HUES48 (cell line): ENCODE measurements around the gene GLDN.

ENCODE experiments used
- H3K27ac ChIP-seq: one replicate; pipeline ENCODE4 v1.7.0; 2013; ENCODE audit warnings: low read depth, low read length, inconsistent platforms
- H3K27me3 ChIP-seq: 2 replicates; pipeline ENCODE4 v1.6.1; 2013; ENCODE audit warnings: mild to moderate bottlenecking, low read length; ENCODE audit not compliant: control insufficient read depth, insufficient read depth
- H3K36me3 ChIP-seq: 2 replicates; pipeline ENCODE4 v1.6.1; 2013; ENCODE audit warnings: low read length; ENCODE audit not compliant: control insufficient read depth, insufficient read depth
- H3K4me1 ChIP-seq: 2 replicates; pipeline ENCODE4 v1.6.1; 2013; ENCODE audit warnings: mild to moderate bottlenecking, low read length; ENCODE audit not compliant: control insufficient read depth, insufficient read depth
- H3K4me3 ChIP-seq: 2 replicates; pipeline ENCODE4 v1.5.1; 2013; ENCODE audit warnings: mild to moderate bottlenecking, low read depth, low read length
- H3K9ac ChIP-seq: 2 replicates; pipeline ENCODE4 v1.6.1; 2013; ENCODE audit warnings: mild to moderate bottlenecking, low read depth, low read length, moderate library complexity
- H3K9me3 ChIP-seq: 2 replicates; pipeline ENCODE4 v1.6.1; 2013; ENCODE audit warnings: low read length; ENCODE audit not compliant: control insufficient read depth, insufficient read depth

Gene GLDN

DNA sequence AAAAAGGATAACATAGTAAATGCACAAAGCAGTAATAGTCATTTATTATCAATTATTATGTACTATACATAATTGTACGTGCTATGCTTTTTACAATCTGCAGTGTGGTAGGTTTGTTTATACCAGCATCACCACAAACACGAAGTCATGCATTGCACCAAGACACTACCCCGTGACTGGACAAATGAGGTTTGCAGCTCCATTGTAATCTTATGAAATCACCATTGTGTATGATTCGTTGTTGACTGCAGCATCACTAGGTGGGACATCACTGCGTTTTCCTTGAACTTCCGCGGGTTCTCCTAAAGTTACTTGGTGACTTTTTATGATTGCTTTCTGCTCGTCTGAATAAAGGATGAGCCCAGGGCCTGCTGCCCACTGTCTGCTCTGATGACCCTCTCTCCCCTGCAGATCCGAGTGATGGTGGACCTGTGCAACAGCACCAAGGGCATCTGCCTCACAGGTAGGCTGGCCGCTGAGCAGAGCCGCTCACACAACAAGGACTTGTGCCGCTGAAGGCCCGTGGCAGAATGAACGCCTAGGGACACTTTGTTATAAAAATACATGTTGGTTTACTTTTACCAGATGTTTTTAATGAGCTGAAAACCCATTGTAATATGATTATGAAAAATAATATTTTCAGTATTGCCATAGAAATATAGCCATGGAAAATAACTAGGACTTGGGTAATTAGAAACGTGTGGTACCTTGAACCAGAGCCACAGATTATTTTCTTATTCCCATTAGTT lies 35.8 kb downstream of the GLDN start:
- Histone ChIP-seq H3K4me1 (no peaks in the 10 kb centered on the region), H3K36me3 (no peaks in the 10 kb centered on the region), H3K9ac (no peak overlapping the region), H3K27me3 (no peaks in the 10 kb centered on the region), H3K27ac (no peak overlapping the region), H3K4me3 (no peak overlapping the region), H3K9me3 (no peaks in the 10 kb centered on the region)

DNA sequence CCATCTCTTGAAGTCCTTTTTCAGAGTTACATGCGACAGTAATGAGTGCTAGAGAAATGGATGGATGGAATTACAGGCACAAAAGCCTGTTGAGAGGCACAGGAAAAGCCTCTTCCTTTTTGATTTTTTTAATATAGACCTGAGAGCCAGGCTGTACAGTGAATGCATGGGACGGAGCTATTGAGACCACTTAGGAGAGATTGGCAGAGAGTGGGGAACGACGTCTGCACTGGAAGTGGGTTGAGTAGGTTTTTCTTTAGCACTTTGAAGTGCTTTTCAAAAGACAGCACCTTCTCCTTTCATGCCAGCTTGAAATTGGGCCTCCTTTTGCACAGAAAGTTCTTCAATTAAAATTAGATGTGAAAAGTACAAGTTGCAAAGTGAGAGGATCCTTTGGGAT lies 37.0 kb downstream of the GLDN start:
- Histone ChIP-seq H3K27me3 (no peaks in the 10 kb centered on the region), H3K9me3 (no peaks in the 10 kb centered on the region), H3K4me3 (no peak overlapping the region), H3K4me1 (peaks cover 2% of the 10 kb centered on the region; the same call in 1 of the 2 replicates), H3K27ac (no peak overlapping the region), H3K9ac (no peak overlapping the region), H3K36me3 (no peaks in the 10 kb centered on the region)

DNA sequence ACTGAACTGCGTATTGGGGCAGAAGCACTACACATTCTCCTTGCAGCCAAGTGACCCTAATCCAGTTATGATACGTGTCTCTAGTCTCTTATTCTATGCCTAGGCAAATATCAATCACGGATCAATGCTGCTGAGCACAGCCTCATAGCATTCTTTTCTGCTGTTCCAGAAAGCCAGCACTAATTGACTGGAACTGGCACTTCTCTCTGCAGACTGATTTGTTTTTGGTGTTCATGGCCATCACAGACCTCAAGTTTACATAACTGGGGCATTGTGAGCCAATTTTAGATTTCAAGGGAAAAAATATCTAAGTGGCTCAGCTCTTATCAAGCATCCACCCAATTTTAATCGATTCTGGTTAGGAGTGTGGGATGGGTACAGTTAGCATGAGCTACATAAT lies 37.9 kb downstream of the GLDN start:
- Histone ChIP-seq H3K9ac (no peak overlapping the region), H3K9me3 (no peaks in the 10 kb centered on the region), H3K36me3 (no peaks in the 10 kb centered on the region), H3K27me3 (no peaks in the 10 kb centered on the region), H3K4me1 (peaks cover 2% of the 10 kb centered on the region; the same call in 1 of the 2 replicates), H3K27ac (no peak overlapping the region), H3K4me3 (no peak overlapping the region)

DNA sequence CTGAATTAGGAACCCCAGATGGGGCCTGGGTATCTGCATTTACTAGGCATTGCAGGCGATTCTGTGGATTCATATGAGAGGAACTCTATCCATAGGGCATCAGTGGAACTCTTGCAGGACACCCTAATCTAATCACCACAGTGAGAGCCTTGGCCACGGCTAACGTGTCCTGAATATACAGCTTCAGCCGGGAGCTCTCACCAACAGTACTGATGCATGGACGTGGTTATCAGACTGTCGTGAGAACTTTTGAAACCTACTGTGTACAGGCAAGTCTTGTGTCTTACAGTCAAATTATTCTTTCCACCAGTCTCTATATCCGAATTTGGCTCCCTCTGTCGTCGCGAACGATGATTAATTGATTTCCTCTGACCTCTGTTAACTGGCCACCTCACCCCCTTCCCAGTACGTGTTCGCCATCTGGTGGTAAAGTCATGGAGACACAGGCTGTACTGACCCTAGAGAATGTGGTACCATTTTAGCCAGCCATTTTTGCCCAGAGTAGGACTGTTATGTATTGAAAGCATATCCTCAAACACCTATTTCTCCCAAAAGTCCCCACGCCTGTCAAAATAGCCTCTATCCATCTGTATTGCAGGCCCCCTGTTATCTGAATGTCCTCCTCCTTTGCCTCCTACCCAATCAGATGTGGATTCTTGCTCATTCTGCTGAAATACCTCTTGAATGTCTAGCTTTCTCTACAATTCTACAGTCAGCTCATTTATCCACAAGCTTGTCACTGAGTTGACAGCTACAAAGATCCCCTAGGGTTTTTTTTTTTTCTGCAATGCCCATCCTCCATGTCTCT lies 39.7 kb downstream of the GLDN start:
- Histone ChIP-seq H3K4me3 (no peak overlapping the region), H3K27me3 (no peaks in the 10 kb centered on the region), H3K27ac (no peak overlapping the region), H3K9me3 (no peaks in the 10 kb centered on the region), H3K4me1 (peaks cover 2% of the 10 kb centered on the region; the same call in 1 of the 2 replicates), H3K36me3 (no peaks in the 10 kb centered on the region), H3K9ac (no peak overlapping the region)

DNA sequence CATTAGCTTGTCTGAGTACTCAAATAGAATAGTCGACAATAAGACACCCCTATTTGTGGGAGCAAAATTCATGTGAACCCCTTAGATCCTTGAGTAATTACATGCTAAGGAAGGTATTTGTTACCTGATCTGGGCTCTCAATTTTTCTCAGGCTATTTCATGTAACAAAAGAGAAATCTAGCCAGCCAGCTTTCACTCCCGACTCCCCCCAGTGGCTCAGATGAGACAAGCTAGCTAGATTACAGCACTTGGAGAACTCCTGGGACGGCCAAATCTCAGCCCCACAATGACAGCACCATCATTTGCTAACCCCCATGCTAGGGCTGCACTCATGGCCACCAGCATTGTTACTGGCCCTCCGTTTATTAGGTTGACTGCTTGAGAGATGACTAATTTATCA lies 41.3 kb downstream of the GLDN start:
- Histone ChIP-seq H3K27me3 (no peaks in the 10 kb centered on the region), H3K4me1 (peaks cover 2% of the 10 kb centered on the region; the same call in 1 of the 2 replicates), H3K9ac (no peak overlapping the region), H3K4me3 (no peak overlapping the region), H3K27ac (no peak overlapping the region), H3K9me3 (no peaks in the 10 kb centered on the region), H3K36me3 (no peaks in the 10 kb centered on the region)

DNA sequence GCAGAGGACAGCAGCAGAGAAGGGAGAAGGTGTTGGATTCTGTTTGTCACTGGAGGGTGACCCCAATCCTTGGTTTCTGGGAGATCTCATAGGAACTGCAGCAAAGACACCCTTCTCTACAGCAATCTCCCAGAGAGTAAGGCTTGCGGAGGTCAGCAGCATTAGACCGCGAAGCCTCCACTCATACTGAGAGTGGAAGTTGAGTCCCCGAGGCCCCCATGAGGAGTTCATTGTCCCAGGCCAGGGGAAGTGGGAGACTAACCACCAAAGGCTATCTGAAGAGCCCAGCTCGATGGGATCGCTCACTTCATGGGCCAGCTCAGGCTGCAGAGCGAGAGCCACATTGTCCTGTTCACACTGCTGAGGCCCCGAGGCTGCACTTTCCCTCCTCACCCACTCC lies 44.6 kb downstream of the GLDN start:
- Histone ChIP-seq H3K4me1 (peaks cover 8% of the 10 kb centered on the region; the same call in 1 of the 2 replicates), H3K4me3 (no peak overlapping the region), H3K9ac (no peak overlapping the region), H3K9me3 (no peaks in the 10 kb centered on the region), H3K36me3 (no peaks in the 10 kb centered on the region), H3K27me3 (no peaks in the 10 kb centered on the region), H3K27ac (no peak overlapping the region)

DNA sequence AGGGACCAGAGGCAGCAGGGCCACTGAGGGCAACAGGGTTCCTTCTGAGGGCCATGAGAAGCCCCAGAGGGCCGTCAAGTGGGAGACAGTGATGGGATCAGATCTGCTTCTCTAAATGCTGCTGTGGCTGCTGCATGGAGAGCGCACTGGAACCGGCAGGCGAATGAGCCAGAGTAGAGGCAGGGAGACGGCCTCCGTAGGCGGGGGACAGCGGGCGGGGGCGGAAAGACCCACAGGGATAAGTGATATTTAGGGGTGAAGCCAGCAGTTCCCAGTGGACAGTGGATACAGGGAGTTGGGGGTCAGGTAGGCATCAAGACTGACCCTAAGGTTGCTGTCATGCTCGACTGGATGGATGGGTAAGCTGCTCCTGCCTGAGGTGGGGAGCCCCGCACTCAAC lies 45.0 kb downstream of the GLDN start:
- peaks cover 12% of the 10 kb centered on the region for H3K4me1 ChIP-seq
- H3K9ac ChIP-seq: no peak overlapping the region
- no peak overlapping the region for H3K27ac ChIP-seq
- no peaks in the 10 kb centered on the region for H3K9me3 ChIP-seq
- no peaks in the 10 kb centered on the region for H3K27me3 ChIP-seq
- H3K4me3 ChIP-seq: no peak overlapping the region
- H3K36me3 ChIP-seq: no peaks in the 10 kb centered on the region

DNA sequence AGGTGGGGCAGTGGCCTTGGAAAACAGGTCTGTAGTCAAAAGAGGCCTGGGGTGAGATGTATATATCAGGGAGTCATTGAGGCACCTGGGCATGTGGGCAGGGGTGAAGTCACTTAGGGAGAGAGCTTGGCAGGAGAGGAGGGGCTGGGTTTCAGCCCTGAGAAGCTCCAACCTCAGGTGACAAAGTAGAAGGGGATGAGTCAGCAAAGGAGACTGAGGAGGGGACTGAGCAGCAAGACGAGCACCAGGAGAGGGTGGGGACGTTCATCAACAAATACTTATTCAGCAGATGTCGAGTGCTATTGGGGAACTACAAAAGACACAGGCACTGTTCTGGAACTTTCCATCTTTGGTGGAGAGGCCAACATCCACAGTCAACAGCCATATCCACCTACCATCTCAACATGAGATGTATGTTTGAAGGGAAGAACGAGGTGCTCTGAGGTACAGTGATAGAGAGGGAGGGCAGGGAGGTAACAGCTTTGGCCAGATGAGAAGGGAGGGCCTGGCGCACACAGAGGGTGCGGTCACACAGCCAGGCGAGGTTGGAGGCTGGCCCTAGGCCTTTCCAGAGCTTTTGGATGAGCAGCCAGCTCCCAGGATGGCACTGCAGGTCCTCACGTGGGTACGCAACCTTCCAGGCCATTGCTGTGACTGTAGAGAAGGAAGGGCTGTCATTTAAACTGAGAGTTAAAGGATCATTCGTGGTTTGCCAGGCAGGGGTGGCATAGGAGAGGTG lies 45.7 kb downstream of the GLDN start:
- no peaks in the 10 kb centered on the region for H3K9me3 ChIP-seq
- no peak overlapping the region for H3K27ac ChIP-seq
- H3K36me3 ChIP-seq: no peaks in the 10 kb centered on the region
- H3K9ac ChIP-seq: no peak overlapping the region
- H3K4me1 ChIP-seq: peaks cover 14% of the 10 kb centered on the region
- no peak overlapping the region for H3K4me3 ChIP-seq
- H3K27me3 ChIP-seq: no peaks in the 10 kb centered on the region

DNA sequence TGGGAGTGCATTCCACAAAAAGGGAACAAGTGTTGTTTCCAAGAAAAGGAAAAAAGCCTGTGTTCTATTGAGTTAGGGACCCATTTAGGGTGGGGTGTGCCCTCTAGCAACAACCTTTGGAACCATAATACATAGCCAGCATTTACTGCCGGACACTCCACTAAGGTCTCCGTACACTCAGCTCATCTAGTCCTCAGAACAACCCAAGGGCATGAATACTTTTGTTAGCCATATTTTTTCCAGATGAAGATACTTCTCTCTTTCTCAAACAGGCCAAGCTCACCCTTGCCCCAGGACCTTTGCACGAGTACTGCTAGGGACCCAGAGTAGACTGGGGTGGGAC lies 46.2 kb downstream of the GLDN start:
- Histone ChIP-seq H3K36me3 (no peaks in the 10 kb centered on the region), H3K9me3 (no peaks in the 10 kb centered on the region), H3K27me3 (no peaks in the 10 kb centered on the region), H3K4me3 (no peak overlapping the region), H3K4me1 (peaks cover 14% of the 10 kb centered on the region), H3K27ac (no peak overlapping the region), H3K9ac (no peak overlapping the region)

DNA sequence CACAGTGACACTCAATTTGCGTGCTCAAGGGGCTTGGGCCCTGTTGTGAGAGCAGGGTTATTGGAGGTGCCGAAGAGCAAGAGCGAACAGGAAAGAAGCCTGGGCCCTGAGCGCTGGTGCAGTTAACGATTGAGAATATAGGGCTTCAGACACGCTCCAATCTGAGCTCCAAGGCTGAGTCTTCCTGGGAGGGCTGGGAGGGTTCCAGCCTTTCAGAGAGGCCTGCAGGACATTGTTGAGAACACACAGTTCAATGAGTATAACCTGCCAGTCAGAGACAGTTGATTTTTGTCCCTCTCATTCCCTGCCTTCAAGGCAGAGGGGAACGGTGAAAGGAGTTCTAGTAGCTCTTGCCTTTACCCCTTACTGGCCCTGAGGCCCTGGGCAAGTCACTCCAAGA lies 47.3 kb downstream of the GLDN start:
- Histone ChIP-seq H3K4me3 (no peak overlapping the region), H3K4me1 (peaks cover 17% of the 10 kb centered on the region; the same call in 1 of the 2 replicates), H3K27ac (no peak overlapping the region), H3K9me3 (no peaks in the 10 kb centered on the region), H3K36me3 (no peaks in the 10 kb centered on the region), H3K9ac (no peak overlapping the region), H3K27me3 (no peaks in the 10 kb centered on the region)
